Lung (tissue), 12 donors: Measurements from ENCODE around the gene RNASEH1. TPM values are rescaled to one million over a fixed set of nuclear protein-coding genes. Genes with fewer than 3 reads are reported as not detected.
A peak's percentile ranks its signal among the peaks of the same experiment; 100 is the strongest.

Source experiments
- ATAC-seq: fragments of 200-7000 bp; cut with Tn5 transposase; one replicate; pipeline ENCODE4 v1.9.1; 2020; ENCODE audit warnings: moderate number of reproducible peaks; ENCODE audit not compliant: insufficient read depth, low FRiP score
- DNase-seq, 3 donors: peaks; one replicate each; pipeline ENCODE4 v3.0.0-alpha.2; 2013 to 2017
- H3K27ac ChIP-seq, 2 donors: one replicate each; pipeline ENCODE4 v1.5.1; 2013; ENCODE audit warnings: mild to moderate bottlenecking in 2 of 2, moderate library complexity in 2 of 2, control low read depth in 1 of 2, inconsistent platforms in 1 of 2, low read depth in 1 of 2, low read length in 1 of 2
- H3K27me3 ChIP-seq, 3 donors: one replicate each; pipeline ENCODE4 v1.5.1; 2013; ENCODE audit warnings: low read length in 2 of 3; ENCODE audit not compliant: control insufficient read depth in 3 of 3, insufficient read depth in 3 of 3
- H3K36me3 ChIP-seq, 4 donors: one replicate each; pipeline ENCODE4 v1.5.1; 2013; ENCODE audit warnings: low read length in 4 of 4, mild to moderate bottlenecking in 1 of 4, moderate library complexity in 1 of 4; ENCODE audit not compliant: control insufficient read depth in 4 of 4, insufficient read depth in 4 of 4
- H3K4me1 ChIP-seq, 5 donors: one replicate each; pipeline ENCODE4 v1.5.1; 2013; ENCODE audit warnings: low read length in 5 of 5, mild to moderate bottlenecking in 2 of 5, moderate library complexity in 1 of 5; ENCODE audit not compliant: control insufficient read depth in 5 of 5, insufficient read depth in 5 of 5
- H3K4me3 ChIP-seq: one replicate; pipeline ENCODE4 v1.5.1; 2013; ENCODE audit warnings: mild to moderate bottlenecking, control low read depth, moderate library complexity
- H3K9ac ChIP-seq, 2 donors: one replicate each; pipeline ENCODE4 v1.5.1; 2013; ENCODE audit warnings: low read length in 2 of 2, control low read depth in 1 of 2; ENCODE audit not compliant: insufficient read depth in 1 of 2
- H3K9me3 ChIP-seq, 4 donors: one replicate each; pipeline ENCODE4 v1.5.1; 2013; ENCODE audit warnings: low read length in 3 of 4, mild to moderate bottlenecking in 1 of 4, moderate library complexity in 1 of 4; ENCODE audit not compliant: control insufficient read depth in 4 of 4, insufficient read depth in 3 of 4
- CTCF ChIP-seq: IDR thresholded peaks from 2 replicates; pipeline ENCODE4 v1.5.1; 2012; ENCODE audit warnings: mild to moderate bottlenecking; ENCODE audit errors: control extremely low read depth, extremely low read depth
- whole genome bisulfite sequencing, 2 donors: extraction: QIAGEN DNeasy Blood & Tissue Kit; methylation state at CpG; one replicate each; pipeline ENCODE4 v1.1.7; 2013; 5-methylcytosine and 5-hydroxymethylcytosine counted together
- polyA plus RNA-seq, 2 donors: library from polyadenylated mRNA; stranded (reverse); fragments of 200-250 nt; gene quantifications; one replicate each; pipeline ENCODE4 v1.2.1, GENCODE V29; 2013
- total RNA-seq, 2 donors: library from RNA; depleted of rRNA in 1 of 2; stranded (reverse); fragments of >200 nt in 1 of 2; gene quantifications; one replicate each; pipeline ENCODE4 v1.2.1, GENCODE V29; 2014 to 2021
- donor health status: control.
- donor health status: control.
- donor health status: Bipolar disorder and iron deficiency.
- donor health status: healthy.
- donor health status: DM: yes; HTN: yes; CAD: no.

The RNASEH1 gene
- total and polyA plus RNA-seq, 4 donors = 9.6 to 24.5 (median 15.2) TPM

DNA sequence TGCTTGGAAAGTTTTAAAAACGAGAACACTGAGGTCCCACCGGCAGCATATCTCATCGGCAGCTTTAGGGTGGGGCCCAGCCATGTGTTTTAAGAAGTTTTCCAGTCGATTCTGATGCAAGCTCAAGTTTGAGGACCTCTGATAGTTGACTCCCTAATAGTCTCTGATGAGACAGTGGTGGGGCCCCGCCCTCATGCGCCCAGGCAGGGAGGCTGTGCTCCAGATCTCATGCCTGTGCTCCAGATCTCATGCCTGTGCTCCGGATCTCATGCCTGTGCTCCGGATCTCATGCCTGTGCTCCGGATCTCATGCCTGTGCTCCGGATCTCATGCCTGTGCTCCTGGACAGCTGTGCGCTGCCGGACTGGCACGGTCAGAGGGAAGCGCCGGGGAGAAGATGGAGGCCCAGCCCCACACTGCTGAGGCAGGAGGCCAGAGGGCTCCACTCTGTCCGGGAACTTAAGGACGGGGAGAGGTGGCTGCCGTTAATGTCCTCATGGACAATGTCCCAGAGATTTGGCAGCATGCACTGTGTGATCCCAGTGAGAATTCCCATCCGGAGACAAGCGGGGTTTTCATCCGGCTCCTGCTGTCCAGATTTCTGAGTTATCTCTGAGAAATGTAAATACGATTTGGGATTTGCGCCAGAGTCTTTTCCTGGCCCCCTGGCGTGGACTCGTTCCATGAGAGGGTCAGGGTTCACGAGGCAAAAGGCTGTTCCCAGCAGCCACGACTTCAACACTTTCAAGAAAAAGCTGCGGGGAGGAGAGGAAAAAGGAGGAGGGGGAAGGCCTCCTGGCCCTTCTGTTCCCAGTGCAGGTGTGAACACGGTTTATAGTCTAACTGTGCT, 27.4 kb upstream of the RNASEH1 start:
- no peak overlapping the region for H3K4me3 ChIP-seq
- WGBS, 2 donors = 50 to 67% methylated on average over 29 of the region's 29 CpGs
- H3K27ac ChIP-seq = peak overlapping the region; percentile 35 to 78
- no peaks in the 10 kb centered on the region for H3K27me3 ChIP-seq
- no peak overlapping the region for H3K9ac ChIP-seq
- TF ChIP-seq CTCF = no peak
- H3K4me1 ChIP-seq = peaks cover 0 to 37% (median 12%) of the 10 kb centered on the region in 5 donors
- H3K9me3 ChIP-seq = no peaks in the 10 kb centered on the region
- ATAC-seq = peak; percentile 48
- DNase-seq = peak; percentile 92 to 97 (median 97)
- peaks cover 9 to 18% (median 14%) of the 10 kb centered on the region in 4 donors for H3K36me3 ChIP-seq

GRCh38 chr2:3584608-3585260, 26.6 kb upstream of the RNASEH1 start:
- Histone ChIP-seq H3K9ac (peak overlapping the region in 1 of 2 donors; percentile 34), H3K36me3 (peaks cover 16 to 23% (median 20%) of the 10 kb centered on the region in 4 donors), H3K27me3 (no peaks in the 10 kb centered on the region), H3K9me3 (no peaks in the 10 kb centered on the region), H3K4me1 (peaks cover 0 to 37% (median 12%) of the 10 kb centered on the region in 5 donors), H3K27ac (peak overlapping the region; percentile 35 to 78), H3K4me3 (no peak overlapping the region)
- DNase-seq (no peak), ATAC-seq (no peak)
- TF ChIP-seq CTCF = no peak
- WGBS, 2 donors = 47 to 50% methylated on average over 4 of the region's 4 CpGs

DNA sequence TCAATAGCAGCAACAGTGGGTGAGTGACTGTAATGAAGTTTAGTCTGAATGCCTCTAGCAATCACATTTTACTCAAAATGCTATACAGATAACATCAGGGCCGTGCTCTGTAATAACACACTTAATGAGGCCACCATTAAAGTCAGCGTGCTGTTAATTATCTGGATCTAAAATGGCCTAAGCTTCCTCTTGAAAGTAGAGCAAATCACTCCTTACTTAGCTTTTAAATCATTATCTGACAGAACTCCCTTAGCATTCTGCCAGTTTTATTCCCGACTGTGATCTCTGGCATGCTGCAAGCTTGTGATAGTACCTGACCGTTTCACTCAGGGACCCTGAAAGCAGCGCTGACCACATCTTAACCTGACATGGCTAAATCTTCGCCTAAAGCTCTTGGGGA, 25.9 kb upstream of the RNASEH1 start:
- no peaks in the 10 kb centered on the region for H3K27me3 ChIP-seq
- TF ChIP-seq CTCF = no peak
- no peak overlapping the region for H3K4me3 ChIP-seq
- H3K9me3 ChIP-seq = no peaks in the 10 kb centered on the region
- 84 to 88% methylated on average over 6 of the region's 6 CpGs for WGBS, 2 donors
- ATAC-seq (no peak), DNase-seq (no peak)
- H3K9ac ChIP-seq = peak overlapping the region in 1 of 2 donors; percentile 34
- H3K4me1 ChIP-seq = peaks cover 0 to 37% (median 12%) of the 10 kb centered on the region in 5 donors
- H3K27ac ChIP-seq = no peak overlapping the region
- peaks cover 21 to 29% (median 23%) of the 10 kb centered on the region in 4 donors for H3K36me3 ChIP-seq
